Memory B cell (primary cell): ENCODE data around the gene MAP3K4.

Experiments
- ATAC-seq: fragments of 150-1000 bp; cut with Tn5 transposase; 2 replicates; pipeline ENCODE4 v1.10.0; 2021; ENCODE audit warnings: low read depth, mild to moderate bottlenecking, moderate library complexity
- DNase-seq, 2 donors: peaks; one replicate each; pipeline ENCODE4 v3.0.0; 2022; ENCODE audit warnings: low spot score in 2 of 2
- H3K27ac Mint-ChIP-seq: one replicate; pipeline ENCODE4 v1.8.0; 2022; ENCODE audit warnings: mild to moderate bottlenecking, moderate library complexity, mixed read lengths
- H3K27me3 Mint-ChIP-seq: one replicate; pipeline ENCODE4 v1.8.0; 2022; ENCODE audit warnings: mixed read lengths
- H3K36me3 Mint-ChIP-seq: one replicate; pipeline ENCODE4 v1.8.0; 2022; ENCODE audit warnings: mild to moderate bottlenecking, mixed read lengths
- H3K4me1 Mint-ChIP-seq: one replicate; pipeline ENCODE4 v1.8.0; 2022; ENCODE audit warnings: mixed read lengths
- H3K4me3 Mint-ChIP-seq: one replicate; pipeline ENCODE4 v1.8.0; 2022; ENCODE audit warnings: mild to moderate bottlenecking, moderate library complexity, mixed read lengths
- H3K9me3 Mint-ChIP-seq: one replicate; pipeline ENCODE4 v1.8.0; 2022; ENCODE audit warnings: mixed read lengths

Gene MAP3K4

GRCh38 chr6:161130541-161130940 is 139.0 kb downstream of the MAP3K4 start:
- H3K27ac Mint-ChIP-seq: no peak overlapping the region

GRCh38 chr6:161130967-161131766 is 139.6 kb downstream of the MAP3K4 start:
- Mint-ChIP-seq H3K9me3 (no peaks in the 10 kb centered on the region), H3K27me3 (no peaks in the 10 kb centered on the region), H3K4me3 (no peak overlapping the region), H3K4me1 (no peaks in the 10 kb centered on the region), H3K27ac (no peak overlapping the region), H3K36me3 (peaks cover 22% of the 10 kb centered on the region)
- ATAC-seq (no peak), DNase-seq (no peak)

More at GRCh38 chr6:161130541-161130940, 139.0 kb downstream of the MAP3K4 start:
- H3K27me3 Mint-ChIP-seq: no peaks in the 10 kb centered on the region
- H3K9me3 Mint-ChIP-seq: no peaks in the 10 kb centered on the region
- no peak overlapping the region for H3K4me3 Mint-ChIP-seq
- H3K36me3 Mint-ChIP-seq: peaks cover 28% of the 10 kb centered on the region
- no peak for ATAC-seq
- H3K4me1 Mint-ChIP-seq: no peaks in the 10 kb centered on the region
- DNase-seq: no peak

DNA sequence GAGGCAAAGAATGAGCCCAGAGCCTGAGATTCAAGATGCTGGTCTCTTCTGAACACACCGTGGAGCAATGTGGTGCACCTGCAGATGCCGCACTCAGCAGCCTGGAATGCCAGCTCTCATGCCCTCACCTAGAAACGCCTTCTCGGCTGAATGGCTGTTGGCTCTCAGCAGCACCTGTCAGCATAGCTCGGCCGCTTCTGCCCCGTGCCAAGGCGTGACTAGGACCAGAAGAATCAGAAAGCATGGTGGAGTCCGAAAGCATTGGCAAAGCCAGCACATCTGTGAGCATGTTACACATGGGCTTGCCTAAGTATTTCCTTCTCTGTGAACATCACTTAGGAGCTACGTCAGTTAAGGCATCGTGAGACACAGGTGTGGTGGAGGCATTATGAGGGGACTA is 140.8 kb downstream of the MAP3K4 start:
- H3K4me3 Mint-ChIP-seq: no peak overlapping the region
- H3K4me1 Mint-ChIP-seq: no peaks in the 10 kb centered on the region
- ATAC-seq: no peak
- no peak for DNase-seq
- no peak overlapping the region for H3K27ac Mint-ChIP-seq
- no peaks in the 10 kb centered on the region for H3K9me3 Mint-ChIP-seq
- no peaks in the 10 kb centered on the region for H3K27me3 Mint-ChIP-seq
- peaks cover 17% of the 10 kb centered on the region for H3K36me3 Mint-ChIP-seq

- Mint-ChIP-seq H3K27me3 (no peaks in the 10 kb centered on the region), H3K36me3 (peaks cover 13% of the 10 kb centered on the region), H3K27ac (no peak overlapping the region), H3K4me1 (no peaks in the 10 kb centered on the region), H3K4me3 (no peak overlapping the region), H3K9me3 (no peaks in the 10 kb centered on the region)
- no peak for ATAC-seq
- DNase-seq: no peak
These were observed 142.4 kb downstream of the MAP3K4 start for GRCh38 chr6:161133963-161134362.

DNA sequence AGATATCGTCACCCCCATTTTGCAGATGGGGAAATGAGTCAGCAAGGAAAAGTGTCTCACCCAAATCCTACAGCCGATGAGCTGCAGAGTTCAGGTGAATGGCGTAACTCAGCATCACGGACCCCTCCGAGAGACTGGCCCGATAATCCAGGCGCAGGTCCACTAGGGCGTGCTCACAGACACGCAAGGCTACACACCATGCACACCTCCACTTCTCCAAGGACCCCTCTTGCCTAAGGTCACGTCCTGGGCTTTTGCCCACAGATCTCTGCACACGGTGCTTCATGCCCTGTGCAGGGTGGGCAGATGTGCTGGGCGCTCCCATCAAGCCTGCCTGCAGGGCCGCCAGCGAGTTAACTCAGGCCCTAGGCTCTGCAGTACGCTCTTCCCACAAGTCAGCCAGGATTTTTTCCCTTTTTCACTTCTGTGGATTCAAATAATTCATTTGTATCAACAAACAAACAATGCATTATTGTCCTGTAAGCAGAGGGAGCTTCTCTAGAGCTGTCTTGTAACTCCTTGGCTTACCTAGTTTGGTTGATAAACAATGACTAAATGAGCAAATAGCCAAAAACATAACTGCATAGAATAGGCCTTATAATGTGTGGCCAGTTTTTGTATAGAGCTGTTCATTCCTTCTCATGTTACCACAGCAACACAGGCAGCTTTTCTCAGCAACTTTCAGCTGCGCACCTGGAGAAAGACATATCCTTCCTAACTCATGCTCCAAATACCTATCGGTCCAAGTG is 143.2 kb downstream of the MAP3K4 start:
- no peak for DNase-seq
- H3K9me3 Mint-ChIP-seq: no peaks in the 10 kb centered on the region
- no peak overlapping the region for H3K4me3 Mint-ChIP-seq
- H3K27me3 Mint-ChIP-seq: no peaks in the 10 kb centered on the region
- H3K27ac Mint-ChIP-seq: no peak overlapping the region
- no peaks in the 10 kb centered on the region for H3K4me1 Mint-ChIP-seq
- ATAC-seq: no peak
- peaks cover 5% of the 10 kb centered on the region for H3K36me3 Mint-ChIP-seq

DNA sequence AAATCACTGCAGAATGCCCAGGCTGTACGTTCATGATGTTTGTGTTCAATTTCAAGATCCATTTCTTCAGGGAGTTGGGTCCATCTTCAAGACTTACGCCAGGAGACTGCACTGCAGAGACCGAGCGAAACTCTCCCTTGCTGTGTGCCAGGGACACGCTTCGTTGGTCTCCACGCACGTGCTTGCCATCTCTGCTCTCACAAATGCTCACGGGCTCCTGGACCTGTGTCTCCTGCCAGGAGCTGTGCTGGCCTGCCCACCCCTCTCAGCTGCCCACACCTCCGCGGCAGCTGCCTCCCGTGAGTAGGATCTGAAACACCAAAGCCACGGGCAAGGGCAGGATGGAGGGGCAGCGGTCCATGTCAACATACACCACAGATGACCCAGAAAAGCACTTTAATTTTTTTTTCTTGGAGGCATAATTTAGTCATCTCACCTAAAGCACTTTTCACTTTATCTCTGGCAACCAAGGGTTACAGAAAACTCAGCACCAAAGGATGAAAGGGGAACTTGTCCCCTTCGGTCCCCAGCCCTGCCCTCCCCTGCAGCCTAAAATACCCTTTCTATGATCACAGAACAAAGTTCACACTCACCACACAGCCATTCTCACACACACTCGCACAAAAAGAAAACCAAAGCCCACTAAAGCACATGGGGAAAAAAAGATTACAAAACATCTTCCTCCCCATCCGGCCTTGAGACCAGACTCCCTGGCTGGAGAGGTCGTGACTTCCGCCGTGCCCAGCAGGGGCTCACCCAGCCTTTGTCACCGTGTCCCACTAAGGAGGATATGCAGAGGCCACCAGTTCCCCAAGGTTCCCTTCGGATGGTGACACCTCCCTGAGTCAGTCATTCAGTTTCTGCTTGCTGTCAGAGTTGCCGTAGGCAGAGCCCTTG is 144.4 kb downstream of the MAP3K4 start:
- no peak overlapping the region for H3K4me3 Mint-ChIP-seq
- no peak for ATAC-seq
- no peaks in the 10 kb centered on the region for H3K27me3 Mint-ChIP-seq
- DNase-seq: no peak
- H3K36me3 Mint-ChIP-seq: no peaks in the 10 kb centered on the region
- H3K4me1 Mint-ChIP-seq: no peaks in the 10 kb centered on the region
- H3K27ac Mint-ChIP-seq: no peak overlapping the region
- no peaks in the 10 kb centered on the region for H3K9me3 Mint-ChIP-seq

DNA sequence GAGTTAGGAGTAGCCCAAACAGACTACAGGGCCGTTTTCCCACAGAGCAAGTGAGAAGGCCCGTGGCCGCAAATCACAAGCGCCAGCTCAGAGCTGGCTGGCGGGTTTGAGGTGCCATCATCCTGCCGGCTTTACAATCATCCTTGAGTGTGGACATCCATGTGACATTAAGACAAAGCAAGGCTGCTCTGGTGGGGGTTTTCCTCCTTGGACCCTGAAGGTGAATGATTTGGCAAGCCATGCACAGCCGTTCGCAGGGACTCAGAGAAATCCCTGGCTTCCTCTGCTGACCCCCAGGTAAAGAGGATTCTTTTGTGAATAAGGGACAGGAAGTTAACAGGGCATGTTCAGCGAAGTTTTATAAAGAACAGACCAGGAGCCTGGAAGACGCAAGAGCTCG is 145.1 kb downstream of the MAP3K4 start:
- H3K9me3 Mint-ChIP-seq: no peaks in the 10 kb centered on the region
- ATAC-seq: no peak
- H3K4me1 Mint-ChIP-seq: no peaks in the 10 kb centered on the region
- no peak overlapping the region for H3K4me3 Mint-ChIP-seq
- no peak overlapping the region for H3K27ac Mint-ChIP-seq
- no peaks in the 10 kb centered on the region for H3K27me3 Mint-ChIP-seq
- no peak for DNase-seq
- no peaks in the 10 kb centered on the region for H3K36me3 Mint-ChIP-seq

- Mint-ChIP-seq H3K9me3 (no peaks in the 10 kb centered on the region), H3K4me3 (no peak overlapping the region), H3K27ac (no peak overlapping the region), H3K36me3 (peaks cover 1% of the 10 kb centered on the region), H3K4me1 (no peaks in the 10 kb centered on the region), H3K27me3 (no peaks in the 10 kb centered on the region)
- ATAC-seq (no peak), DNase-seq (no peak)
These were observed 145.8 kb downstream of the MAP3K4 start for GRCh38 chr6:161137320-161137719.

GRCh38 chr6:161137839-161138542 is 146.4 kb downstream of the MAP3K4 start:
- no peak for DNase-seq
- no peaks in the 10 kb centered on the region for H3K9me3 Mint-ChIP-seq
- H3K4me1 Mint-ChIP-seq: no peaks in the 10 kb centered on the region
- no peak for ATAC-seq
- no peak overlapping the region for H3K27ac Mint-ChIP-seq
- H3K4me3 Mint-ChIP-seq: no peak overlapping the region
- no peaks in the 10 kb centered on the region for H3K27me3 Mint-ChIP-seq
- H3K36me3 Mint-ChIP-seq: peaks cover 3% of the 10 kb centered on the region

DNA sequence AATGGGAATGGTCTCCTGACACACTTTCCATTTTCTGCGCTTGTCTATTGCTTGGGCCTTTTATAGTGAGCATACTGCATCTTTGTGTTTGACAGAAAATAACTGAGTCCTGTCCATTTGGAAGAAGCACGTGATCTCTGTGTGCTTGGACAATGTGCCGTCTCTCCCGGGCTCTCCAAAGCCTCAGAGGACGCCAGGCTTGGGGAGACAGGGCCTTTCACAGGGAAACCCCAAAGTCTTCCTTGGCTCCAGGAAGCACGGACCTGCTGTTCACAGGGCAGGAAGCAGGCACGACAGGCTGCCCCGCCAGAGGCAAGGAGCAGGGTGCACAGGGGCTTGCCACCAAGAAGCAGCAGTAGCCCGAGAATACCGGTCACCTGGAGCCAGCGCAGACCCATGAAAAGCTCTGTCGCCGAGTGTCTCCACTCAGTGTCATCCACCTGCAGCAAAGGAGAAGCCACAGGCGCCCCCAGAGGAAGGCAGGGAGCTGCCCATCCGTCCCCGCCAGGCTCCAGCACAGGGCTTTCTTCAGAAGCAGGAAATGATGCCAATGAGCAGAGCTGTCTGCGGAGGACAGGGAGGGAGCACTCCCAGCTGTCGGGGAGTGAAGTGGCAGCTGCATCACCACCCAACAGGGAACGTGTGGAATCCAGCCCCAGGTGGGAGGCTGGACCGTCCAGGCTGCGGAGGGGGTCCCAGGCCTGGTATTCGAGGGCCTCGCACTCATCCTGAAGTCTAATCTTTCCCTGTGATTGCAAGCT is 147.2 kb downstream of the MAP3K4 start:
- no peaks in the 10 kb centered on the region for H3K9me3 Mint-ChIP-seq
- peaks cover 3% of the 10 kb centered on the region for H3K36me3 Mint-ChIP-seq
- no peak overlapping the region for H3K4me3 Mint-ChIP-seq
- no peak for DNase-seq
- no peak overlapping the region for H3K27ac Mint-ChIP-seq
- no peak for ATAC-seq
- no peaks in the 10 kb centered on the region for H3K4me1 Mint-ChIP-seq
- no peaks in the 10 kb centered on the region for H3K27me3 Mint-ChIP-seq

- ATAC-seq (no peak), DNase-seq (no peak)
- no peaks in the 10 kb centered on the region for H3K4me1 Mint-ChIP-seq
- H3K27me3 Mint-ChIP-seq: no peaks in the 10 kb centered on the region
- no peak overlapping the region for H3K27ac Mint-ChIP-seq
- H3K9me3 Mint-ChIP-seq: no peaks in the 10 kb centered on the region
- H3K4me3 Mint-ChIP-seq: no peak overlapping the region
- H3K36me3 Mint-ChIP-seq: peaks cover 3% of the 10 kb centered on the region
These were observed 147.8 kb downstream of the MAP3K4 start for GRCh38 chr6:161139304-161139765.

GRCh38 chr6:161139766-161140553 is 148.4 kb downstream of the MAP3K4 start:
- ATAC-seq (no peak), DNase-seq (no peak)
- H3K4me1 Mint-ChIP-seq: no peaks in the 10 kb centered on the region
- no peaks in the 10 kb centered on the region for H3K9me3 Mint-ChIP-seq
- no peak overlapping the region for H3K27ac Mint-ChIP-seq
- H3K36me3 Mint-ChIP-seq: peaks cover 3% of the 10 kb centered on the region
- no peak overlapping the region for H3K4me3 Mint-ChIP-seq
- no peaks in the 10 kb centered on the region for H3K27me3 Mint-ChIP-seq
